Upper lobe of left lung (tissue), 4 donors: Measurements from ENCODE around the gene OPCML.

Source experiments
- CTCF ChIP-seq, 6 experiments: fragments of 450-650 bp in 4 of 6; fragments of 200-600 bp in 2 of 6; sonication (generic) in 2 of 6; IDR thresholded peaks; one replicate each; pipeline ENCODE4 v1.5.1; 2016 to 2019; ENCODE audit warnings: antibody characterized with exemption in 6 of 6
- POLR2A ChIP-seq, 4 donors: fragments of 450-650 bp; IDR thresholded peaks; one replicate each; pipeline ENCODE4 v1.5.1; 2016 to 2017; ENCODE audit warnings: antibody characterized with exemption in 4 of 4, mild to moderate bottlenecking in 2 of 4

- no peak for TF ChIP-seq POLR2A (IDR thresholded peaks at IDR 0.05)
- TF ChIP-seq CTCF (IDR thresholded peaks at IDR 0.05), result no peak
These were observed 17.2 kb downstream of the OPCML start for GRCh38 chr11:133515107-133515506.
